Lung (tissue), 12 donors: Measurements from ENCODE around the gene NLGN3. TPM values are rescaled to one million over a fixed set of nuclear protein-coding genes. Genes with fewer than 3 reads are reported as not detected.
A peak's percentile ranks its signal among the peaks of the same experiment; 100 is the strongest.

Source experiments
- ATAC-seq: fragments of 200-7000 bp; cut with Tn5 transposase; one replicate; pipeline ENCODE4 v1.9.1; 2020; ENCODE audit warnings: moderate number of reproducible peaks; ENCODE audit not compliant: insufficient read depth, low FRiP score
- DNase-seq, 3 donors: peaks; one replicate each; pipeline ENCODE4 v3.0.0-alpha.2; 2013 to 2017
- H3K27ac ChIP-seq, 2 donors: one replicate each; pipeline ENCODE4 v1.5.1; 2013; ENCODE audit warnings: mild to moderate bottlenecking in 2 of 2, moderate library complexity in 2 of 2, control low read depth in 1 of 2, inconsistent platforms in 1 of 2, low read depth in 1 of 2, low read length in 1 of 2
- H3K27me3 ChIP-seq, 3 donors: one replicate each; pipeline ENCODE4 v1.5.1; 2013; ENCODE audit warnings: low read length in 2 of 3; ENCODE audit not compliant: control insufficient read depth in 3 of 3, insufficient read depth in 3 of 3
- H3K36me3 ChIP-seq, 4 donors: one replicate each; pipeline ENCODE4 v1.5.1; 2013; ENCODE audit warnings: low read length in 4 of 4, mild to moderate bottlenecking in 1 of 4, moderate library complexity in 1 of 4; ENCODE audit not compliant: control insufficient read depth in 4 of 4, insufficient read depth in 4 of 4
- H3K4me1 ChIP-seq, 5 donors: one replicate each; pipeline ENCODE4 v1.5.1; 2013; ENCODE audit warnings: low read length in 5 of 5, mild to moderate bottlenecking in 2 of 5, moderate library complexity in 1 of 5; ENCODE audit not compliant: control insufficient read depth in 5 of 5, insufficient read depth in 5 of 5
- H3K4me3 ChIP-seq: one replicate; pipeline ENCODE4 v1.5.1; 2013; ENCODE audit warnings: mild to moderate bottlenecking, control low read depth, moderate library complexity
- H3K9ac ChIP-seq, 2 donors: one replicate each; pipeline ENCODE4 v1.5.1; 2013; ENCODE audit warnings: low read length in 2 of 2, control low read depth in 1 of 2; ENCODE audit not compliant: insufficient read depth in 1 of 2
- H3K9me3 ChIP-seq, 4 donors: one replicate each; pipeline ENCODE4 v1.5.1; 2013; ENCODE audit warnings: low read length in 3 of 4, mild to moderate bottlenecking in 1 of 4, moderate library complexity in 1 of 4; ENCODE audit not compliant: control insufficient read depth in 4 of 4, insufficient read depth in 3 of 4
- WGBS, 2 donors: extraction: QIAGEN DNeasy Blood & Tissue Kit; methylation state at CpG; one replicate each; pipeline ENCODE4 v1.1.7; 2013; 5-methylcytosine and 5-hydroxymethylcytosine counted together
- polyA plus RNA-seq, 2 donors: library from polyadenylated mRNA; stranded (reverse); fragments of 200-250 nt; gene quantifications; one replicate each; pipeline ENCODE4 v1.2.1, GENCODE V29; 2013
- total RNA-seq, 2 donors: library from RNA; depleted of rRNA in 1 of 2; stranded (reverse); fragments of >200 nt in 1 of 2; gene quantifications; one replicate each; pipeline ENCODE4 v1.2.1, GENCODE V29; 2014 to 2021
- TF ChIP-seq, protein P1 (sequence below): IDR thresholded peaks from 2 replicates; pipeline ENCODE4 v1.5.1; 2012; ENCODE audit warnings: mild to moderate bottlenecking; ENCODE audit errors: control extremely low read depth, extremely low read depth
- donor health status: control.
- donor health status: control.
- donor health status: Bipolar disorder and iron deficiency.
- donor health status: healthy.
- donor health status: DM: yes; HTN: yes; CAD: no.

NLGN3 gene
- total and polyA plus RNA-seq, 4 donors: 0.20 to 1.5 (median 0.78) TPM

DNA sequence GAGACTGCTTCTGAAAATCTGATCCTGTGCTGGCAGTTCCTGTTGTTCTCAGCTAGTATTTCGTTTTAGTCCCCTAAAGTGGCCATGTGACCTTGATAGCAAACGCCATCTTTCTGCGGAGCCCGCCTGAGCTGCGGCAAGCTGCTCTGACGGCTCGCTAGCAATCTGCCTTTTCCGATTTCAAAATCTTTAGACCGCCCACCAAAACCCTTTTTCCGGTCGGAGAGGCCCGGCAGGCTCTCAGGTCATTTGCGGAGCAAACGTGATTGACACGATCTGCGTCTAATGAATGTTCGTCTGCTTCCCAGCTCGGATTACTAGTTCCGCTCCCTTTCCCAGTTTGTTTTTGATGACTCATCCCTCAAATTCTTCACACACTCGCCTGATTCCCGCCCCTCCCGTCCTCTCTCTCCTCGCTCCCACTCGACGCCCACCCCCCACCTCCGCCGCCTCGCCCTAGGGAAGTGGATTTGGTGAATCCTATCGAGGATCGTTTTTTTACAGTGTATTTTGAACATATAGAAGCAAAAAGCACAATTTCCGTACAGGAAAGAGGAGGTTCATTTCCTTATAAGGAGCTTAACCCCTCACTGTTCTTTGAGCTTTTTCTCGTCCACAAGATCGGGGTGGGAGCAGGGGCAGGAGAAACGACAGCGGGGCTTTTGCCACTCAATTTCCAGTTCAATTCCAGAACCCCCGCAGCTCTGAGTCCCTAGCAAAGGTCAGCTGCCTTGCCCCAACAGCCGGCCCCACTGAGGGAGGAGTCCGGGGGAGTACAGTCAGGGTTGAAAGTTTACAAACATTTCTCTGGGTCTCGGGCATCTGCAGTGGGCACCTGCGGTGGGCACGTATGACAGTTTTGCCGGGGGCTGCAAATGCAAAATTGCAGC, 37.5 kb downstream of the NLGN3 start:
- Histone ChIP-seq H3K27me3 (no peaks in the 10 kb centered on the region), H3K27ac (peak overlapping the region; percentile 72 to 86), H3K4me1 (peaks cover 0 to 19% (median 7%) of the 10 kb centered on the region in 5 donors), H3K9me3 (no peaks in the 10 kb centered on the region), H3K9ac (peak overlapping the region; percentile 52 to 97), H3K4me3 (peak overlapping the region; percentile 13), H3K36me3 (no peaks in the 10 kb centered on the region)
- 1 to 33% methylated on average over 41 to 42 of the region's 42 CpGs for WGBS, 2 donors
- ATAC-seq: peak; percentile 87
- DNase-seq: peak; percentile 93 to 98 (median 97)
- TF ChIP-seq, protein P1, sequence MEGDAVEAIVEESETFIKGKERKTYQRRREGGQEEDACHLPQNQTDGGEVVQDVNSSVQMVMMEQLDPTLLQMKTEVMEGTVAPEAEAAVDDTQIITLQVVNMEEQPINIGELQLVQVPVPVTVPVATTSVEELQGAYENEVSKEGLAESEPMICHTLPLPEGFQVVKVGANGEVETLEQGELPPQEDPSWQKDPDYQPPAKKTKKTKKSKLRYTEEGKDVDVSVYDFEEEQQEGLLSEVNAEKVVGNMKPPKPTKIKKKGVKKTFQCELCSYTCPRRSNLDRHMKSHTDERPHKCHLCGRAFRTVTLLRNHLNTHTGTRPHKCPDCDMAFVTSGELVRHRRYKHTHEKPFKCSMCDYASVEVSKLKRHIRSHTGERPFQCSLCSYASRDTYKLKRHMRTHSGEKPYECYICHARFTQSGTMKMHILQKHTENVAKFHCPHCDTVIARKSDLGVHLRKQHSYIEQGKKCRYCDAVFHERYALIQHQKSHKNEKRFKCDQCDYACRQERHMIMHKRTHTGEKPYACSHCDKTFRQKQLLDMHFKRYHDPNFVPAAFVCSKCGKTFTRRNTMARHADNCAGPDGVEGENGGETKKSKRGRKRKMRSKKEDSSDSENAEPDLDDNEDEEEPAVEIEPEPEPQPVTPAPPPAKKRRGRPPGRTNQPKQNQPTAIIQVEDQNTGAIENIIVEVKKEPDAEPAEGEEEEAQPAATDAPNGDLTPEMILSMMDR: no peak

DNA sequence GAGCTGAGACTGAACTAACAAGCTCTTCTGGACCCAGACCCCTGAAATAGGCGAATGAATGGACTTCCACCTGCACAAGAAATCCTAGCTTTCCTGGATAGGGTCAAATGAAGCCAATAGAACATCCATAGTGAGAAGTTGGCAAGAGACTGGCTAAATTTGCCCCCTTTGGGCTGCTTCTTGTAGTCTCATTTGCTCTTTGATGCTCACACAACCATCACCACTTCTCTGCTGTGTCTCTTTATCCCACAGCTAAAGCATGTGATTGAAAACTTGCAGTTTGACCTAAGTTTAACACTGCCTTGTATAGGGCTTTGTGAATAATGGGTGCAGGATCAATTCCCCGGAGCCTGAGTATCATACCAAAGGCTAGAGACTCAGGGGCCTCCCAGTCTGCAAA, 38.2 kb downstream of the NLGN3 start:
- H3K9ac ChIP-seq: peak overlapping the region in 1 of 2 donors; percentile 38
- 44 to 56% methylated on average over 2 of the region's 2 CpGs for WGBS, 2 donors
- peak in 2 of 3 donors; percentile 20 to 34 for DNase-seq

DNA sequence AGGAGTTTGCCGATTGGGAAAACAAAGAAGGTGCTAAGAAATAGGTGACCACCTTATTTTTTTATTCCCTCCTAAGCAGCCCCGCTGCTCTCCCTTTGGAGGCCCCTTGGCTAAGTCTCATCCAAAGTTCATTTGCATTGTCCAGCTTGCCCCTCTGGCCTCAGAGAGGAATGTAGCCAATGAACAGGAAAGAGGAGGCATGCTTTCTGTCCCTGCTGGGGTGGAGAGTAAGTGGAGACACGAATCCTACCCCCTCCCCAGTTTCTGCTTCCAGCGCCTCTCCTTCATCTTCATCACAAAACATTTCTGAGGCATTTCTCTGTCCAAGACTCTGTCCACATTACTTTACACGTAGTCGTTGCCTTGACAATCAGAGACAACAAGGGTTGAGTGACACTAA, 38.7 kb downstream of the NLGN3 start:
- ATAC-seq (no peak), DNase-seq (peak; percentile 66 to 78 (median 76))
- H3K27me3 ChIP-seq: no peaks in the 10 kb centered on the region
- H3K4me1 ChIP-seq: peaks cover 0 to 19% (median 7%) of the 10 kb centered on the region in 5 donors
- TF ChIP-seq, protein P1: no peak
- WGBS, 2 donors: 64 to 71% methylated on average over 6 of the region's 6 CpGs
- no peaks in the 10 kb centered on the region for H3K9me3 ChIP-seq
- no peaks in the 10 kb centered on the region for H3K36me3 ChIP-seq
- no peak overlapping the region for H3K27ac ChIP-seq
- peak overlapping the region in 1 of 2 donors; percentile 38 for H3K9ac ChIP-seq
- H3K4me3 ChIP-seq: no peak overlapping the region

More for the DNA sequence above, 38.2 kb downstream of the NLGN3 start:
- H3K27ac ChIP-seq: peak overlapping the region in 1 of 2 donors; percentile 86
- no peaks in the 10 kb centered on the region for H3K27me3 ChIP-seq
- H3K4me1 ChIP-seq: peaks cover 0 to 19% (median 7%) of the 10 kb centered on the region in 5 donors
- no peak for ATAC-seq
- H3K4me3 ChIP-seq: no peak overlapping the region
- H3K9me3 ChIP-seq: no peaks in the 10 kb centered on the region
- TF ChIP-seq, protein P1: no peak
- no peaks in the 10 kb centered on the region for H3K36me3 ChIP-seq
